ENCODE data around the gene TMEM256. TPM values are rescaled to one million over a fixed set of nuclear protein-coding genes. Genes with fewer than 3 reads are reported as not detected.

Gene TMEM256
- total RNA-seq, 2 experiments from 2014 or later, result 87.0 to 88.5 TPM

GRCh38 chr17:7439462-7440112 is 35.7 kb upstream of the TMEM256 start, which contains the start of gene FGF11:
Gene FGF11 (plus strand): TSS chr17:7439512. CDS start chr17:7439621, 109 bp downstream.
- ChIA-PET CTCF (interaction anchor here (1.6 to 1.7 kb wide), 2 partner anchors 84 to 121 kb away, joined by 7 to 8 read pairs; partner anchors contain the start of gene SENP3), POLR2A (interaction anchor here (0.9 kb wide), 1 partner anchor 248 kb away, joined by 3 read pairs; the partner anchor contains the start of gene TP53)
- Mint-ChIP-seq H3K4me3 (peak within 1 kb of the TSS; percentile 66), H3K27me3 (peaks cover 42% of the 10 kb centered on the region), H3K9me3 (no peaks in the 10 kb centered on the region), H3K27ac (no peak within 1 kb of the TSS), H3K36me3 (peaks cover 6% of the 10 kb centered on the region), H3K4me1 (ENCODE audit: low read depth) (peaks cover 43% of the 10 kb centered on the region)
- no peak for DNase-seq
- intact Hi-C loops (cut with micrococcal nuclease), result loop anchor here (5.0 to 10.0 kb wide), 3 partner anchors 107 to 685 kb away; partner anchors contain the start of genes CTDNEP1, ELP5 and HES7

DNA sequence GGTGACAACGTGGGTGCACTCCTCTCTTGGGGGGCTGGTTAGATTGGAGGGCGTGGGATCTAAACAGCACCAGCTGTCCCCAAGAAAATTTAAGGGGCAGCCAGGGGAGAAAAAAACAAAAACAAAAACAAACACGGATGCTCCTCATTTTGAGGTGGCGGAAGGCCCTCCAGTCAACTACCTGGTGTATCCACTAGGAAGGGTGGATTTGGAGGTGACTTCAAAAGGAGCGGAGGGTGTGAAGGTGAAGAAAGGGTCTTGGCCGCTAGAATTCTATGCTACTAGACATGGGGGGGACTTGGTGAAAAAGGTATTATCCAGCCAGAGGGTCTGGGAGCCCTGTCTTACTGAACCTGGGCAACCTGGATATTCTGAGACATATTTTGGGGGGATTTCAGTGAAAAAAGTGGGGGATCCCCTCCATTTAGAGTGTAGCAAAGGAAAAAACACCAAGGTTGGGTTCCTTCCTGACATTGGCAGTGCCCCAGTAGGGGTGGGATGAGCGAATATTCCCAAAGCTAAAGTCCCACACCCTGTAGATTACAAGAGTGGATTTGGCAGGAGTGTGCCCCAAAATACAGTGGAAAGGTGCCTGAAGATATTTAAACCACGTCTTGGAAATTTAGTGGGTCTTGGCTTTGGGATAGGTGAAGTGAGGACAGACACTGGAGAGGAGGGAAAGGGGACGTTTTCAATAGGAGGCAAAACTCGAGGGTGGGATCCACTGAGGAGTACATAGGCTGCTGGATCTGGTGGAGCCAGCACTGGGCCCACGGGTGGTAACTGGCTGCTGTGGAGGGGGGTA is 35.0 kb upstream of the TMEM256 start:
- ChIA-PET POLR2A (interaction anchor here (0.9 kb wide), 1 partner anchor 83 kb away, joined by 4 read pairs; no protein-coding TSS in a partner anchor), CTCF (interaction anchor here (1.7 to 5.0 kb wide), 5 partner anchors 16 to 123 kb away, joined by 7 to 71 read pairs (median 54); partner anchors contain the start of genes SENP3, TMEM95 and ZBTB4)
- Mint-ChIP-seq H3K4me3 (peak overlapping the region; percentile 66), H3K27ac (no peak overlapping the region), H3K36me3 (peaks cover 6% of the 10 kb centered on the region), H3K4me1 (ENCODE audit: low read depth) (peaks cover 43% of the 10 kb centered on the region), H3K9me3 (no peaks in the 10 kb centered on the region), H3K27me3 (peaks cover 38% of the 10 kb centered on the region)
- no peak for DNase-seq
- intact Hi-C loops (cut with micrococcal nuclease), result loop anchor here (5.0 to 10.0 kb wide), 3 partner anchors 107 to 686 kb away; partner anchors contain the start of genes CTDNEP1, ELP5 and HES7

DNA sequence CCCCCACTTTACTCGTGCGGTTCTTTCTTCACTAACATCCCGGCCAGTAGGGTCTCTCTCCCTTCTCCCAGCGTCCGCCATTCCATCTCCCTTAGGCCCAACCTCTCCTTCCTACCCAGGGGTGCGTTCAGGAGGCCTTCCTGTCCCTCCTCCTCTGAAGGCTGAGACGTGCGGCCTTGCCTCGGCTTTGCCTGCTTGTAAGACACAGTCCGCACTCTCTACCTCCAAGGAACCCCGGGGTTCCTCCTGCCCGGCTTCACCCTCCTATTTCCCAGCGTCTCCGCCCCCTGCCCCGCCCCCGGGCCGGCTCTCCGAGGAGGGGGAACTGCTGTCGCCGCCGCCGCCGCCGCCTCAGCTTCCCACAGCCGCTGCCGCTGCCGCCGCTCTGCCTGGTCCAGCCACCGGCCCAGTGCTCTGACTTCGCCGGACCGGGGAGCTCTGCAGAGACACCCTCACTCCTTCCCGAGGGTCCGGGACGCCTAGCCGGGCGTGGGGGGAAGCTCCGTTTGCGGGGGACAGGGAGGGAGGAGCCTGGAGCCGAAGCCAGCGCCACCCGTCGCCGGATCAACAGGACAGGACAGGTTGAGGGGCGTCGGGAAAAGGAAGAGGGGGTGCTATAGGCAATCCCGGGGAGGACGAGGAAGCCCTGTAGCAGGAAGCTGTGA is 34.2 kb upstream of the TMEM256 start:
- Mint-ChIP-seq H3K27ac (no peak overlapping the region), H3K4me3 (peak overlapping the region; percentile 66), H3K27me3 (peaks cover 34% of the 10 kb centered on the region), H3K4me1 (ENCODE audit: low read depth) (peaks cover 43% of the 10 kb centered on the region), H3K36me3 (peaks cover 6% of the 10 kb centered on the region), H3K9me3 (no peaks in the 10 kb centered on the region)
- POLR2A ChIA-PET, result interaction anchor here (0.9 to 2.9 kb wide), 2 partner anchors 17 to 82 kb away, joined by 4 to 14 read pairs; no protein-coding TSS in a partner anchor
- CTCF ChIA-PET, result interaction anchor here (1.6 to 5.0 kb wide), 8 partner anchors 16 to 392 kb away, joined by 5 to 71 read pairs (median 52); partner anchors contain the start of genes POLR2A, SENP3, TMEM256 and TMEM95
- intact Hi-C loops (cut with micrococcal nuclease), result loop anchor here (2.0 to 10.0 kb wide), 4 partner anchors 106 to 687 kb away; partner anchors contain the start of genes CTDNEP1, ELP5, FXR2 and HES7
- DNase-seq, result peak; percentile 70

GRCh38 chr17:7437369-7437863 is 33.5 kb upstream of the TMEM256 start:
- intact Hi-C loops (cut with micrococcal nuclease), result loop anchor here (2.0 to 10.0 kb wide), 4 partner anchors 105 to 687 kb away; partner anchors contain the start of genes CTDNEP1, ELP5, FXR2 and HES7
- ChIA-PET CTCF (interaction anchor here (0.5 to 5.0 kb wide), 27 partner anchors 9 to 656 kb away, joined by 3 to 71 read pairs (median 7); partner anchors contain the start of genes ACAP1, CHRNB1, NEURL4 and POLR2A), POLR2A (interaction anchor here (0.9 to 2.9 kb wide), 14 partner anchors 17 to 404 kb away, joined by 3 to 25 read pairs (median 4); partner anchors contain the start of genes POLR2A, TMEM256 and TP53)
- H3K4me1 Mint-ChIP-seq (ENCODE audit: low read depth), result peaks cover 43% of the 10 kb centered on the region
- H3K27ac Mint-ChIP-seq, result no peak overlapping the region
- H3K9me3 Mint-ChIP-seq, result no peaks in the 10 kb centered on the region
- DNase-seq, result no peak
- peaks cover 33% of the 10 kb centered on the region for H3K27me3 Mint-ChIP-seq
- H3K4me3 Mint-ChIP-seq, result peak overlapping the region; percentile 66
- peaks cover 6% of the 10 kb centered on the region for H3K36me3 Mint-ChIP-seq

DNA sequence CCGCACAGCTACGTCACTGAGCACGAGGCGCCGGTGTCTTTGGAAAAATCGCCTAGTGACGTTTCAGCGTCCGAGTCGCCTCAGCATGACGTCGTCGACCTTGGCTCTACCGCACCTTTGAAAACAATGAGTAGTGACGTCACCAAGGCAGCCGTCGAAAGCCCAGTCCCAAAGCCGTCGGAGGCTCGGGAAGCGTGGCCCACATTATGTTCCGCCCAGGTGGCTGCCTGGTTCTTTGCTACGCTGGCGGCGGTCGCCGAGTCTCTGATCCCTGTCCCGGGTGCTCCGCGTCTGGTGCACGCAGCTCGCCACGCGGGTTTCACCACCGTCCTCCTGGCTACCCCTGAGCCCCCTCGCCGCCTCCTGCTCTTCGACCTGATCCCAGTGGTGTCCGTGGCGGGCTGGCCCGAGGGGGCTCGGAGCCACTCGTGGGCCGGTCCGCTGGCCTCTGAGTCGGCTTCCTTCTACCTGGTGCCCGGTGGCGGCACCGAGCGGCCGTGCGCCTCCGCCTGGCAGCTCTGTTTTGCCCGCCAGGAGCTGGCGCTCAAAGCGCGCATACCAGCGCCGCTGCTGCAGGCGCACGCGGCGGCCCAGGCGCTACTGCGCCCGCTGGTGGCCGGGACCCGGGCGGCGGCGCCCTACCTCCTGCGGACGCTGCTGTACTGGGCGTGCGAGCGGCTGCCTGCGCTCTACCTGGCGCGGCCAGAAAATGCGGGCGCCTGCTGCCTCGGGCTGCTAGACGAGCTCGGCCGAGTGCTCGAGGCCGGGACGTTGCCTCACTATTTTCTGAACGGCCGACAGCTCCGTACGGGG is 32.9 kb upstream of the TMEM256 start:
- Mint-ChIP-seq H3K4me1 (ENCODE audit: low read depth) (peaks cover 43% of the 10 kb centered on the region), H3K27me3 (peaks cover 28% of the 10 kb centered on the region), H3K9me3 (no peaks in the 10 kb centered on the region), H3K4me3 (peak overlapping the region; percentile 91), H3K36me3 (peaks cover 6% of the 10 kb centered on the region), H3K27ac (peak overlapping the region; percentile 95)
- peak; percentile 89 for DNase-seq
- POLR2A ChIA-PET, result interaction anchor here (0.6 to 2.9 kb wide), 19 partner anchors 7 to 405 kb away, joined by 3 to 25 read pairs (median 3); partner anchors contain the start of genes ACAP1, POLR2A, TMEM256 and TP53
- intact Hi-C loops (cut with micrococcal nuclease), result loop anchor here (2.0 to 10.0 kb wide), 4 partner anchors 104 to 688 kb away; partner anchors contain the start of genes CTDNEP1, ELP5, FXR2 and HES7
- CTCF ChIA-PET, result interaction anchor here (0.5 to 5.0 kb wide), 38 partner anchors 9 to 657 kb away, joined by 3 to 71 read pairs (median 6); partner anchors contain the start of genes ACAP1, CHRNB1, NEURL4 and PLSCR3

DNA sequence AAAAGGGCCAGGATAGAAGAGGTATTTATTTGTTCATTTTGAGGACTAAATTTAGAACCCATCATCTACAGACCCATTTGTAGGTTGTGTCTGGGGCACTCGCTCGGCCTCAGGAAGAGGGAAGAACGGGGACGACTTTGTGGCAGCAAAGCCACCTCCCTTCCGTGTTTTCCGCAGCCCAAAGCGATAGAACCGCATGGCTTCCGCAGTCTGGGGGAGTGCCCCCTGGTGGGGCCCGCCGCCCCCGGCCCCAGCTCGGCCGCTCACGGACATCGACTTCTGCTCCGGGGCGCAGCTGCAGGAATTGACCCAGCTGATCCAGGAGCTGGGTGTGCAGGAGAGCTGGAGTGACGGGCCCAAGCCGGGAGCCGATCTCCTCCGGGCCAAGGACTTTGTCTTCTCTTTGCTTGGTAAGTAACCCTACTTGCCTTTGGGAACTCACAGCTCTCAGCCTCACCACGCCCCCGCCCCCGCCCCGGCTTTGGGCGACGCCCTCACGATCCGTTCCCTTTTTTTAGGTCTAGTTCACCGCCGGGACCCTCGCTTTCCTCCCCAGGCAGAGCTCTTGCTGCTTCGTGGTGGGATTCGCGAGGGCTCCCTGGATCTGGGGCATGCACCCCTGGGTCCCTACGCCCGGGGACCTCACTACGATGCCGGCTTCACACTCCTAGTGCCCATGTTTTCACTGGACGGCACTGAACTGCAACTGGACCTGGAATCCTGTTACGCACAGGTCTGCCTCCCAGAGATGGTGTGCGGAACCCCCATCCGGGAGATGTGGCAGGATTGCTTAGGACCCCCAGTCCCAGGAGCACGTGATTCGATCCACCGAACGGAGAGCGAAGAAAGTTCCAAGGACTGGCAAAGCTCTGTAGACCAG is 32.0 kb upstream of the TMEM256 start:
- peaks cover 42% of the 10 kb centered on the region for H3K4me1 Mint-ChIP-seq (ENCODE audit: low read depth)
- peak overlapping the region; percentile 95 for H3K27ac Mint-ChIP-seq
- peak; percentile 74 for DNase-seq
- H3K9me3 Mint-ChIP-seq, result no peaks in the 10 kb centered on the region
- intact Hi-C loops (cut with micrococcal nuclease), result loop anchor here (1.0 to 10.0 kb wide), 13 partner anchors 19 to 689 kb away; partner anchors contain the start of genes CTDNEP1, EIF5A, ELP5 and FXR2
- peaks cover 22% of the 10 kb centered on the region for H3K27me3 Mint-ChIP-seq
- peaks cover 6% of the 10 kb centered on the region for H3K36me3 Mint-ChIP-seq
- CTCF ChIA-PET, result interaction anchor here (0.7 to 5.0 kb wide), 31 partner anchors 10 to 390 kb away, joined by 3 to 71 read pairs (median 6); partner anchors contain the start of genes ACAP1, CHRNB1, PLSCR3 and POLR2A
- POLR2A ChIA-PET, result interaction anchor here (0.6 to 2.9 kb wide), 16 partner anchors 8 to 406 kb away, joined by 3 to 25 read pairs (median 4); partner anchors contain the start of genes ACAP1, MPDU1, POLR2A and TMEM256
- peak overlapping the region; percentile 91 for H3K4me3 Mint-ChIP-seq

DNA sequence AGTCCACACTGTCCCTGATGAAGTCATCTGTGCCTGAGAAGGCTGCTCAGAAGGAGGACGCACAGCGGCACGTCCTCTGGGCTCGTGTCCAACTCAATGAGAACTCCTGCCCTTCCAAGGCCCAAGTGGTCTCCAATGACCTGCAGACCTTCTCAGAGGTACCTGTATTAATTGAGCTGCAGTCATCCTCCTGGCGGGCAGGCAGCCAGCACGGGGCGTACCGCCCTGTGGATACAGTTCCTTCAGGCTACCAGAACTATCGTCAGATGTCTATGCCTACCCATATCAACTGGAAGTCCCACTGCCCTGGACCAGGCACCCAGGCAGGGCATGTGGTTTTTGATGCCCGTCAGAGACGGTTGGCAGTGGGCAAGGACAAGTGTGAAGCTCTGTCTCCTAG is 28.4 kb upstream of the TMEM256 start:
- Mint-ChIP-seq H3K4me1 (ENCODE audit: low read depth) (peaks cover 14% of the 10 kb centered on the region), H3K27ac (no peak overlapping the region), H3K4me3 (no peak overlapping the region), H3K27me3 (no peaks in the 10 kb centered on the region), H3K36me3 (peaks cover 1% of the 10 kb centered on the region), H3K9me3 (no peaks in the 10 kb centered on the region)
- DNase-seq, result no peak
- intact Hi-C loops (cut with micrococcal nuclease), result loop anchor here (10.0 kb wide), 1 partner anchor 693 kb away; the partner anchor contains the start of gene HES7
- ChIA-PET POLR2A (no interaction called here), CTCF (no interaction called here)

- Mint-ChIP-seq H3K27me3 (peaks cover under 1% of the 10 kb centered on the region), H3K36me3 (no peaks in the 10 kb centered on the region), H3K4me3 (no peak overlapping the region), H3K4me1 (ENCODE audit: low read depth) (peaks cover 8% of the 10 kb centered on the region), H3K9me3 (no peaks in the 10 kb centered on the region), H3K27ac (no peak overlapping the region)
- intact Hi-C loops (cut with micrococcal nuclease), result loop anchor here (10.0 kb wide), 1 partner anchor 694 kb away; the partner anchor contains the start of gene HES7
- no peak for DNase-seq
- POLR2A ChIA-PET, result no interaction called here
- CTCF ChIA-PET, result interaction anchor here (0.7 to 1.1 kb wide), 2 partner anchors 75 to 135 kb away, joined by 3 read pairs; no protein-coding TSS in a partner anchor
These were observed 27.3 kb upstream of the TMEM256 start for GRCh38 chr17:7431231-7431630.

DNA sequence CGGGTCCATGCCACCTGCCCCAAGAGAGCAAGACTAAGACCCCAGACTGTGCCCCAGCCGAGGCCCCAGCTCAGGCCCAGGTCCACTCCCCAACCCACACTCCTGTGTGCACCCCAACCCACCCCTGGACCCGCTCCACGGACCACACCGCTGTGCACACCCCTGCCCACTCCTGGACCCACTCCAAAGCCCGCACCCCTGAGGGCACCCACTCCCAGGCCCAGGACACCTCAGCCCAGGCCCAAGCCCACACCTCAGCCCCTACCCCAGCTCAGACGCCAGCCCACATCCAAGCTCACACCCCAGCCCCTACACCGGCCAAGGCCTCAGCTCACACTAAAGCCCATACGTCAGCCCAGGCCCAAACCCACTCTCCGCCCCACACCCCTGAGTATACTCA is 25.8 kb upstream of the TMEM256 start:
- CTCF ChIA-PET, result no interaction called here
- intact Hi-C loops (cut with micrococcal nuclease), result loop anchor here (10.0 kb wide), 1 partner anchor 695 kb away; the partner anchor contains the start of gene HES7
- H3K9me3 Mint-ChIP-seq, result no peaks in the 10 kb centered on the region
- no peaks in the 10 kb centered on the region for H3K4me1 Mint-ChIP-seq (ENCODE audit: low read depth)
- no peak for DNase-seq
- H3K4me3 Mint-ChIP-seq, result no peak overlapping the region
- peaks cover 2% of the 10 kb centered on the region for H3K27me3 Mint-ChIP-seq
- H3K27ac Mint-ChIP-seq, result no peak overlapping the region
- no peaks in the 10 kb centered on the region for H3K36me3 Mint-ChIP-seq
- POLR2A ChIA-PET, result no interaction called here
